Measurements from ENCODE around the gene PCCA.

DNA sequence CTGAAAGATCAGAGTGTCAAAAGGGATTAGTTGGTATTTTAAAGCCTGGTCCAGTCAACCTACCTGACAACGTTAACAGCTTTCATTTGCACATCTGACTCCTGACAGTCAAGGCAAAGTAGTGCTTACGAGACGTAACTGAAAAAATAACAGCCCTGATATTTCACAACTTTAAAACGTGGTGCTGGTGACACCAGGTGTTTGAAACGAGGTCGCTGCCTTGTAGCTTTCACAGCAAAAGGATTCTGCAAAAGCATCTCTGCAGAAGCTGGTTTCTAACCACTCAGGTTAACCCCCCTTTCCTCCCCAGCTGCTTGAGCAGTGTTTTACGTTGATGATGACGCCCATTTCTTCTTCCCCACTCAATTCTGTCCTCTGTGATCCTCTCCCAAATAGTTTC is 476.4 kb downstream of the PCCA start:
- TF ChIP-seq, protein P1, sequence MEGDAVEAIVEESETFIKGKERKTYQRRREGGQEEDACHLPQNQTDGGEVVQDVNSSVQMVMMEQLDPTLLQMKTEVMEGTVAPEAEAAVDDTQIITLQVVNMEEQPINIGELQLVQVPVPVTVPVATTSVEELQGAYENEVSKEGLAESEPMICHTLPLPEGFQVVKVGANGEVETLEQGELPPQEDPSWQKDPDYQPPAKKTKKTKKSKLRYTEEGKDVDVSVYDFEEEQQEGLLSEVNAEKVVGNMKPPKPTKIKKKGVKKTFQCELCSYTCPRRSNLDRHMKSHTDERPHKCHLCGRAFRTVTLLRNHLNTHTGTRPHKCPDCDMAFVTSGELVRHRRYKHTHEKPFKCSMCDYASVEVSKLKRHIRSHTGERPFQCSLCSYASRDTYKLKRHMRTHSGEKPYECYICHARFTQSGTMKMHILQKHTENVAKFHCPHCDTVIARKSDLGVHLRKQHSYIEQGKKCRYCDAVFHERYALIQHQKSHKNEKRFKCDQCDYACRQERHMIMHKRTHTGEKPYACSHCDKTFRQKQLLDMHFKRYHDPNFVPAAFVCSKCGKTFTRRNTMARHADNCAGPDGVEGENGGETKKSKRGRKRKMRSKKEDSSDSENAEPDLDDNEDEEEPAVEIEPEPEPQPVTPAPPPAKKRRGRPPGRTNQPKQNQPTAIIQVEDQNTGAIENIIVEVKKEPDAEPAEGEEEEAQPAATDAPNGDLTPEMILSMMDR (IDR thresholded peaks at IDR 0.05): no peak
- TF ChIP-seq POLR2AphosphoS5 (IDR thresholded peaks at IDR 0.05) (no peak), POLR2A (IDR thresholded peaks at IDR 0.05) (no peak), EP300 (IDR thresholded peaks at IDR 0.05) (no peak)
